HG03521 (cell line): ENCODE data around the gene PCID2.
"Not testable (repeated sequence)": the region's sequence is repeated elsewhere in the genome, so short reads cannot be mapped to it uniquely, and the experiment has no call there.

ENCODE experiments used
- ATAC-seq: cut with Tn5 transposase; IDR thresholded peaks from one replicate; pipeline ENCODE4 v1.9.1; 2021; ENCODE audit warnings: mild to moderate bottlenecking, moderate library complexity; ENCODE audit not compliant: unreplicated experiment

PCID2 gene

DNA sequence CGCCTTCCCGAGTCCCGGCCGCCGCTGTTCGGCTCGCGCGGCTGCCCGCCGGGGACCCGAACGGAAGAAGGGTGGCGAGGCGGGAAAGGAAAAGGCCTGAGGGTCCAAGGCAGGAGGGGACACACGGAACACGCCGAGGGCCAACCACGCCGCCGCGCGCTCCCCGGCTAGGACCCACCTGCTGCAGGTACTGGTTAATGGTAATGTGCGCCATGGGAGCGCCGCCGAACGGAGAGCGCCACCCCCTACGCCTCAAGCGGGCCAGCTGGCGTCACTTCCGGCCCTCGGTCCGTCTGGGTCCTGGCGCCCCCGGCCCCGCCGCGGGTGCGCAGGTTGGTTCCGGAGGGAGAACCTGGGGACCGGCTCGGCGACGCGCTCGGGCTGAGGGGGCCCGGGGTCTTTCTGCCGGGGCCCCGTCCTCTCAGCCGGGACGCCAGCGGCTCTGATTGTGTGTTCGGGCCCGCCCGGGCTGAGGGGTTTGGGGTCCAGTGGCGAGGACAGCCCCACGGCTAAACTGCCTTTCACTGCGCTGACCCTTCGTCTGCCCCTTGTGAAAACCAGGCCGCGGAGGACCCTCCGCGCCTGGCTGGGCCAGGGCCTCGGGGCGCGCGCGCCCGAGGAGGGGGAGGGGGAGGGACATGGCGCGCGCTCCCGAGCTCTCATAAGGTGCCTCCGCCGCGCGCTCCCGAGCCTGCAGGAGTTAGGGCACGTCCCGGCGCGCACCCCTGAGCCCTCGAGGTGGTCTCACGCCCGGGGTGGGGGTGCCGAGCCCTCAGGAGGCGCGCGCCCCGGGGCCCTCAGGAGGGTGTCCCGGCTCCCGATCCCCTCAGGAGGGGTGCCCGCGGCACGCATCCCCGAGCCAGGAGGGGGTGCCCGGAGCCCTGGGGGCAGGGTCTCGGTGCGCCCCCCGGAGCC, at the start of gene PCID2:
TSS of gene PCID2 (minus strand) at position 249 of the 915 bp plus-strand sequence. CDS start at position 214, 35 bp downstream.
- peak; percentile 68 for ATAC-seq

DNA sequence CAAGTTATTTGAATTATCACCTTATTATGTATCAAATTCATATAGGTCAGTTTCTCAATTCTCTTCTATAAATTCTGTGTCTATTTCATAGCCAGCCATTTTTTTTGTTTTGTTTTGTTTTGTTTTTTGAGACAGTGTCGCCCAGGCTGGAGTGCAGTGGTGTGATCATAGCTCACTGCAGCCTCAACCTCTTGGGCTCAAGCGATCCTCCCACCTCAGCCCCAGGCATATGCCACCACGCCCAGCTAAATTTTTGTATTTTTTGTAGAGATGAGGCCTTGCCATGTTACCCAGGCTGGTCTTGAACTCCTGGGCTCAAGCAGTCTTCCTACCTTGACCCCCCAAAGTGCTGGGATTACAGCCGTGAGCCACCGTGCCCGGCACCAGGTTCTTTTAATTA, 49.4 kb upstream of the PCID2 start:
- ATAC-seq: not testable (repeated sequence)

DNA sequence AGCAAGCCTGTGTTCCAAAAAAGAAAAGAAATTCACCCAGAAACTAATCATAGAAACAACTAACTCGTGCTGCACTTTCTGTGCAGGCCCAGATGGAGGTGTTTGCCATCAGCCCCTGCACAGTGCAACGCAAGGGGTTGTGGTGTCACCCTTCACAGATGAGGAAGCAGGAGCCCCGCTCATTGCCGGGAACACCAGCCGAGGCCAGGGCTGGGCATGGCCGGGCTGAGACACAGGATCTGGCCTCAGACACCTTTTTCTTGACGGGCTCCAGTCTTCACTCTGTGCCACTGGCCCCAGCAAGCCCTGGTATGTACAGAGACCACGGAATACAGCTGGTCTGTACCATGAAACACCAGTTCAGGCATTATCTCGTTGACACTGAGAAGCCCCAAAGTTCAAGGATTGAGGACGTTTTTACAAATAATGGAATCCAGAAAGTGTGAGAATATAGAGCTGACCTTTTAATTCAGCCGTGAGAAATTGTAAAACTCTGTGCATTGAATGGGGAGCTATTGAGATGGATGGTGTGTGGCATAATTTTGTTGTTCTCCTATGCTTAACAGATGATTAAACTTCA, 44.1 kb upstream of the PCID2 start:
- ATAC-seq: no peak

DNA sequence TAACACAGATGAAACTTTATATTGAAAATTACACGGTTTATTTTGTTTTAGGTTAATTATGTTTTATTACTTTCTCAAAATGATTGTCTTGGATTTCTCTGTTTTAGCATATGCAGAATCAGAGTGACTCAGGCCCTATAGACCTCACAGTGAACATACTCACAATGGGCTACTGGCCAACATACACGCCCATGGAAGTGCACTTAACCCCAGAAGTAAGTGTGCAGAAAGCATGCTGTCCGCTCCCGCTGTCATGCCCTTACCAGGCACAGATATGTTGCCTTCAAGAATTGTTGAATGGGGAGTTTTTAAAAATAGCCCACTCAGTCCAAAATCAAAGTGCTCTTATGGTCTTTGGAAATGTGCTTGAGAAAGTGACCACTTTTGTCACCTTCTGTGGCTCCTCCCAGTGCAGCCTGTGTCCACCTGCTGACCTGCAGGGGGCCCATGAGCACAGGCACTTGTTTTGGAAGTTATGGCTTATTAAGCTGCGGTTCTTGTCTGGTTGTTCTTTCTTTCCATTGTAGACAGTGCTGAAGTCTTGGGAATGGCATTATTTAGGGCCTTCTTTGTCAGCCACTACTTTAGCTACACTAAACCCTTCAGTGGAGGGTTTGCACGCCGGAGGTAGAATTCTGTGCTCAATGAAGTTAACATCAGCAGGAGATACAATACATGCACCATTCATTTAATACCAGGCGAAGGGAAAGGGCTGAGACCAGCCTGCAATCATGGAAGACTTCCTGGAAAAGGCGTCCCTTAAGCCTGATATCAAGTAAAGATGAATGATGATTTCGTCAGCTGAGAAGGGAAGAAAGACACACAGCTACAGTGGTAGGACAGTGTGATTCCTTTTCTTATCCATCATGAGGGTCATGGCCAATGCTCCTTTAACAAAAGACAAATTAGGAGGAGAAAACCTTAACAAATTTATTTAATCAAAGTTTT, 37.7 kb upstream of the PCID2 start:
- no peak for ATAC-seq

DNA sequence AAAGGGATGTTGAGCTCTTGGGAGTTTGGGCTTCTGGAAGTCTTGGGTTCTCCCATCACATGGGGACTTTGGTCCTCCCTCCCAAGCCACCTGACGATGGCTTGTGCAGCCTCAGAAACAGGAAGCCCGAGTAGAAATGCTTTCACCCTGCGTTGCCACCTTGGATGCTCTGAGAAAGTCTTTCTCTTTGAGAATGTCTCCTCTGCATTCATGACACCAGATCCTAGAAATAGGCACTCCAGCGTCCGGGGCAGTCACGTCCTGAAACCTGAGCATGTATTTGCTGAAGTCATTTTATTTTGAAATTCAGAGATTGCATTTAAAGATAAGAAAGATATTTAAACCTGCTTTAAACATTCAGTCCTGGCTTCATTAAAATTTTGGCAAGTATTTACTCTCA, 35.4 kb upstream of the PCID2 start:
- ATAC-seq: no peak

DNA sequence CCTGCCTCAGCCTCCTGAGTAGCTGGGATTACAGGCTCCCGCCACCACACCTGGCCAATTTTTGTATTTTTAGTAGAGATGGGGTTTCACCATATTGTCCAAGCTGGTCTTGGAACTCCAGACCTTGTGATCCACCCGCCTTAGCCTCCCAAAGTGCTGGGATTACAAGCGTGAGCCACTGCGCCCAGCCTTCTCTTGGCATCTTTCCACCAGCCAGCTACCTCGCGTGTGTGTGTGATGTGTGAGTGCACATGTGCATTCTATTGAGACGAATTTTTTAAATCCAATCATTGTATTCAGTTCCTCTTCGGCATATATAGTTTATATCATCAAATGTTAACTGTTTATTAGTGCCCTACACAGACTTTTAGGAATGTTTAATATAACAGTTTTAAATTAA, 33.2 kb upstream of the PCID2 start:
- not testable (repeated sequence) for ATAC-seq

DNA sequence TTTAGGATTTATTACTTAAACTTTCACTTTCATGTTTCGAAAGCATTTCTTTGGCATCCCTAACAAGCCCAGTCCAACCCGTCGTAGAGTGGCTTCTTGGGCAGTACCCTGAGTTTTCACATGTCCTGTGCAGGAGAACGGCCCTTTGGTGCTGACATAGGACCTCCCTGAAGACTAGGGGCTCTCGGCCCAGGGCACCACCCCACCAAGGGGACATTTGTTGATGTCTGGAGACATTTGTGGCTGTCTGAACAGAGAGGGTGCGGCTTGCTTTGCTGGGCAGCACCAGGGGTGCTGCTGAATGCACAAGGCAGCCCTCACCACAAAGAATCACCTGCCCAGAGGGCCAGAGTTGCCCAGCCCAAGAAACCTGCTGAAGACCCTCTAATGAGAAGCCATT, 31.5 kb upstream of the PCID2 start:
- no peak for ATAC-seq

DNA sequence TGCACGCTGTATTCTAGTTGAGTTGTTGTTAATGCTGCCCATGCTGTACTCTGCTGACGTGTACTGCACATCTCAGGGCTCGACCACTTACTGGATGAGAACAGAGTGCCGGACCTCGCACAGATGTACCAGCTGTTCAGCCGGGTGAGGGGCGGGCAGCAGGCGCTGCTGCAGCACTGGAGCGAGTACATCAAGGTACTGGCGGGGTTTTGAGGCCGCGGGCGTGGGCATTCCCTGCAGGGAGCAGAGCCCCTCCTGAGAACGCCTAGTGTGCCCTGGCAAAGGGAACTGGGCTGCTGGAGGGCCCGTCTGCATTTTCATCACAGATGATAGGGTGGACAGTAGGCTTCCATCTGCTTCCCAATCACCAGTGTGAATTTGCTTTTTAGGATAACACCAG, 30.9 kb upstream of the PCID2 start:
- ATAC-seq: no peak

DNA sequence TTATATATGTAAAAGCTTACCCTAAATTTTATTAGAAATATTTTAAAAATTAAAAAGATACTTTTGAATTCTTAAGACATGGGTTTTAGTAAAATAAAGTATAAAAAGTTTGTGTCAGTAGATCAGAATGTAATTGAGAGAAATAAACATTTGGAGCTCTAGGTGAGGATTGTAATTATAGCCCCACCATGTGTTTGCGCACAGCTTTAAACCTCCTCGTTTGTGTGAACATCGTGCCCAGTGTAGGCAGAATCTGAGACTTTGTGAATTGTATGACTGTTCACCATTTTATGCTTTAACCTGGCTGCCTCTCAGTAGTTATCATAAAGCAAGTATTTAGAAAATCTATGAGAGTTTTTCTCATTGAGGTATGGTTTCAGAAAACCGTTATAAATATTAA, 30.1 kb upstream of the PCID2 start:
- no peak for ATAC-seq

DNA sequence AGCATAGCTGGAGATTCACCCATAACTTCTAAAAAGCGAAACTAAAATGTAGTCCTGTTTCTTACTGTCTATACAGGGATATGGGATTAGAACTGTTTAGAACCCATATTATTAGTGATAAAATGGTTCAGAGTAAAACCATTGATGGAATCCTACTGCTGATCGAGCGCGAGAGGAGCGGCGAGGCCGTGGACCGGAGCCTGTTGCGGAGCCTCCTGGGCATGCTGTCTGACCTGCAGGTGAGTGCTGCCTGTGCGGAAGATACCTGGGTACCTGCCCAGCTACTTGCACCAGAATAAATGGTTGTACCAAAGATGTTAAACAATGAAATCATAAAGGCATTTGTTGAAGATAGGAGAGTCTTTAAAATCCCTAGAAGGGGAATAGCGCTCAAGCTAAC, 24.6 kb upstream of the PCID2 start:
- ATAC-seq: no peak

DNA sequence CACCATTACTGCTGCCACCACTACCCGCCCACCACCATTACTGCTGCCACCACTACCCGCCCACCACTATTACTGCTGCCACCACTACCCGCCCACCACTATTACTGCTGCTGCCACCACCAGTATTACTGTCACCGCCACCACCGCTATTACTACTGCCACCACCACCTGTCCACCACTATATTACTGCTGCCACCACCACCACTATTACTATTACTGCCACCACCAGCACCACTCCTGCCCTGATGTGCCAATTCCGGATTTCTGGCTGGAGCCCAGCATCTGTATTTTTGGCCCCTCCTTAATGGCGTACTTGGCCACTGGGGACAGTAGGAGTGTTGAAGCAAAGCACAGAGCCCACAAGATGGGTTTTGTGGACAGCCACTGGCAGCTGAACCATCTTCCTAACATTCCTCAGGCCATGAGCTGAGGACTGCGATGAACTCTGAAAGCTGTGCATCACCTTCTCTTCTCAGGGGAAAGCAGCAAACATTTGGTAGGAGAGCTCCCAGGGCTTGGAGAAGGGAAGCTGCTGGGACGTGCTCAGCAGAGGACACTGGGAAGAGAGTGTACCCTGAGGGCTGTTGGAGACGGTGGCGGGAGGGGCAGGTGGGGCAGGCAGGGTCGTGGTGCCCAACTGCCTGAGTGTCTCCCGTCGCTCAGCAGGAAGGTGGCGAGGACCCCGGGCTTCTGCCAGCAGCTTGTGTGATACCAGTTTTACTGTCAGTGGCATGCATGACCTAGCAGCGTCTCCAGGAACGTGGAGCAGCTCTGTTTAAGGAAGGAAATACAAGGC, 23.9 kb upstream of the PCID2 start:
- no peak for ATAC-seq

DNA sequence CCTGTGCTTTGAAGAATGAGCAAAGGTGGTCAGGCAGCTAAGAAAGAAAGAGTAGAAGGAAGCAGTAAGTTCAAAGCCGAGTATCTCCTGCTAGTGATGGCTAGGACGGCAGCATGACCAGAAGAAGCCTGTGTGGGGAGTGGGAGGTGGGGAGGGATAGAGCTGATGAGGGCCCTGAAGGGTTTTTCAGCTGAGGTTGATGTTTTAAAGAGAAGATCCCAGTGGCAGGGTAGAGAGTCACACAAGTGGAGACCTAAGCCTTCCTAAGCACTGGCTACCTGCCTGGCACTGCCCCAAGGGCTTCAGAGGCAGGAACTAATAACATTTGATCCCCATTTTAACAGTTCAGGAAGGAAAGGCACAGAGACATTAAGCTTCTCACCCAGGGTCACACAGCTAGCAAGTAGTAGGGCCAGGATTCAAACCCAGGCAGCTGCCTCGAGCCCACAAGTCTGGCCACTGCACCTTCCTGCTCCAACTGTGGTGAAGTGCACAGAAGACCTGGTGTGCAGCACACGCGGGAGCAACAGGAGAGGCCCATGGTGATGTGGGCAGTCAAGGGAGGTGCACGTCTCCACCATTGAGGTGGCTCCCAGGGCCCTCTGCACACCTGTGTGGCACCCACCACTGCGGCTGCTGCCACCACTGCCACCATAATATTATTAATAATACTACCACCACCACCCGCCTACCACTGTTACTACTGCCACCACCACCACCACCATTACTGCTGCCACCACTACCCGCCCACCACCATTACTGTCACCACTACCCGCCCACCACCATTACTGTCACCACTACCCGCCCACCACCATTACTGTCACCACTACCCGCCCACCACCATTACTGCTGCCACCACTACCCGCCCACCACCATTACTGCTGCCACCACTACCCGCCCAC, 23.1 kb upstream of the PCID2 start:
- no peak for ATAC-seq

DNA sequence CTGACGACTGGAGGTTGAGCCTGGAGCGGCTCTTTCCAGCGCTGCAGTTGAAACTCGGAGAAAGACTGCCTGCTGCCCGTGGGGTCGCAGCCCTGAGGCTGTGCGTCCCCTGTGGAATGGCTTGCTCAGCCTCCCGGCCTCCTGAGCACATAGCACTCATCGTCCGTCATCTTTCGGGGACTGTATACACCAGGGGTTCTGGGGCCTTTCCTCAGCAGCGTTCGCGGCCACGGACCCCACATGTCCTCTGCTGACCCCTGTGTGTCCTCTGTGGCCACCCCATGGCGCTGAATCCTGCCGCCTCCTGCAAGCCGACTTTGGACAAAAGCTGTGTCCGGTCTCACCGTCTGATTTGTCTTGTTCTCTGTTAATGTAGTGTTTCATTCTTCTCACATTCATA, 21.3 kb upstream of the PCID2 start:
- ATAC-seq: no peak

DNA sequence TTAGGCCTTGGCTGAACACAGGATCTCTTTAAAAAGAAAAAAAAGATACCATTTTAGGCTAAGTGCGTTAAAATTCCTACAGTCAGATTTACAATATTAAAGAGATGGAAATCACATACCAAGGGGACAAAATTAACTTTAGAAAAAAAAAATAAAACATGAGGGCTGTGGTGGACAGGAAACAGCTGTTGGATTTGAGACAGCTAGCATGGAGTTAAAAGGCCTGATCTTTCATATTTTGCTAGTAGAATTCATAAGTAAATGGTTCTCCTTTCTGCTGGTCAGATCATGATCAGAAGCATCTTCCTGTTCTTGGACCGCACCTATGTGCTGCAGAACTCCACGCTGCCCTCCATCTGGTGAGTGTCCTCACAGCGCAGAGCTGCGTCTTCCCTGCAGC, 20.7 kb upstream of the PCID2 start:
- ATAC-seq: no peak

DNA sequence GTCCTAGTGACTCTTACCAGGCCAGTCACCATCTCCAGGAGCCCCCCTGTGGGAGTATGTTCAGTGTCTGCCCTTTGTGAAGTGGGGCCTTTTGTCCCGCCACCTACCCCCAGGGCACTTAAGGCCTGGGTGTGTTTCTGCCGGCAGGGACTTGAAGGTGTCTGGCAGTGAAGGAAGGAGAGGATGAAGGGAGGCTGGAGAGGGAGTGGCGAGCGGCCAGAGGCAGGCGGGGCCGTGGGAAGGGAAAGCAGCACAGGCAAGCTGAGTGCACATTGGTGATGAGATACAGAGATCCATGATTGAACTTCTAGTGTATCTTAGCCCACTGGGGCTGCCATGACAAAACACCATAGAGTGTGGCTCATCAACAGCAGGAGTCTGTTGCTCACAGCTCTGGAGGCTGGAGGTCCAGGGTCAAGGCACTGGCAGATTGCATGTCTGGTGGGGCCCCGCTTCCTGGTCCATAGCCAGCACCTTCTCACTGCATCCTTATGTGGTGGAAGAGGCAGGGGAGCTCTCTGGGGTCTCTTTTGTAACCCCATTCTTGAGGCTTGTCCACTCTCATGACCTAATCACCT, 18.5 kb upstream of the PCID2 start:
- ATAC-seq: no peak

DNA sequence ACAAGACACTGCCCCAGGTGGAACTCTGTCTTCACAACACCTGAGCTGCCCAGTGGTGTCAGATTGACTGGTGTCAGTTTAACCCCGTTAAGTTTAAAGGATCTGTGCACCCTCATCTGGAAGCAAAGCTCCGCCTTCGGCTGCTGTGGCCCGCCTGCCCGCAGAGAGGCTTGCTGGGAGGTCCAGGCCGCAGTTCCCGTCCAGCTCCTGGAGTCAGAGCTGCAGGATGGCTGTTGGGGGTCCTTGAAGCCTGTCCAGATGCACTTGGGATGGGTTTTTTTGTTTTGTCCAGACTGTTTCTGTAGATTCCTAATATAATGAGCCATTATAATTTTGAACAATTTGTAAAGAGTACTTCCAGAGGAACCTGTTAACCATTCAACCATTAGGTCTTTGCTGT, 17.0 kb upstream of the PCID2 start:
- ATAC-seq: no peak

DNA sequence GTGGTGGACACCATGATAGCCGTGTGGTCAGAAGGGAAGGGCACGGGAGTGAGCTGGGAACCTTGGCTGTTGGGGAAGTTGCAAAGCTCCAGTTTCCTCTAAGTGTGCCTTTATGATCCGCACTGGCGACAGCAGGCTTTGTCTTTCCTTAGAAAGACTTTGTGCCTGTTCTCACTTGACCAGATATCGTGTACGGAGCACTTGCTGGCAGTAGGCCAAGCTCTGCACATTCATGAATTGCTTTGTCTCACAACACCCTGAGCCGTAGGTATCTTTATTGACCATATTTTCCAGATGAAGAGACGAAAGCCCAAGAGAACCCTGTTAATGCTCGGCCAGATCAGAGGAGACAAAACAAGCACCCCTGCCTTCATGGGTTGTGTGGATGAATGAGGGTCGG, 16.0 kb upstream of the PCID2 start:
- ATAC-seq: no peak

DNA sequence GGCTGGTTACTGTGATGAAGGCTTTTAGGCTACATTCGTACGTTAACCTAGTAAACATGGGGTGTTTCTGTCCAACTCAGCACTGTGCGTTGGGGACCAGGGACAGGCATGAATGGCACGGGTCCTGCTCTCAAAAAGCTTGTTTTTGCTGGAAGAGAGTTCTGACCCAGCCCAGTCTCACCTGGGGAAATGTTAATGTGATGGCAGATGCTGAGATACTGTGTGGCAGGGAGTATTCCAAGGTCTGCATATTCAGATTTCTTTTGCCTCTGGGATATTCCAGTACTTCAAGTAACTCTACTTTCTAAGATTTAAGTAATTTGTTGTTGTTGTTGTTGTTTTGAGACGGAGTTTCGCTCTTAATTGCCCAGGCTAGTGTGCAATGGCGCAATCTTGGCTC, 14.6 kb upstream of the PCID2 start:
- ATAC-seq: no peak

DNA sequence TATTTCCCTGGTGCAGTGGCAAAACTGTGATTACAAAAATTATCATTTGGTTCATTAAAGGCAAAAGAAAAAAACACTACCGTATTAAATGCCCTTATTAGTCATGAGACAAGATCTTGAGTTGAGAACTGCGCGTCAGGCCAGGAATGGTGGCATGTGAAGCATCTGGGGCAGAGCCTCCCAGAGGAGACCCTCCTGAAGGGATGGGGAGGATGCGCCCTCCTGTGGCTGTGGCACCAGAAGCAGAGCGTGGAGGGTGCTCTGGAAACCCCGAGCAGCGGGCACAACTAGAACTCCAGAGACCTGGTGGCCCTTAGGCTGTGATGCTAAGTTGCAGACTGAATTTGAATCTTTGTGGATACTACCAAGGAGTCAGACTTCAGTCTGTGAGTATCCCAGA, 12.4 kb upstream of the PCID2 start:
- ATAC-seq: no peak
